LNCaP clone FGC (cell line): ENCODE measurements around the gene RELN.

ENCODE experiments used
- DNase-seq: peaks from one replicate; pipeline ENCODE4 v3.0.0-alpha.2; 2011; ENCODE audit warnings: low read depth
- H3K4me3 ChIP-seq: 2 replicates; pipeline ENCODE4 v1.5.1; 2011; ENCODE audit warnings: mild to moderate bottlenecking, low read depth, low read length, control low read depth
- TF ChIP-seq, protein P1 (sequence below): IDR thresholded peaks from 2 replicates; pipeline ENCODE4 v1.5.1; 2012; ENCODE audit warnings: mild to moderate bottlenecking; ENCODE audit not compliant: control insufficient read depth, insufficient read depth; ENCODE audit errors: extremely low read depth

The RELN gene

GRCh38 chr7:103949374-103949773, 40.1 kb downstream of the RELN start:
- TF ChIP-seq, protein P1, sequence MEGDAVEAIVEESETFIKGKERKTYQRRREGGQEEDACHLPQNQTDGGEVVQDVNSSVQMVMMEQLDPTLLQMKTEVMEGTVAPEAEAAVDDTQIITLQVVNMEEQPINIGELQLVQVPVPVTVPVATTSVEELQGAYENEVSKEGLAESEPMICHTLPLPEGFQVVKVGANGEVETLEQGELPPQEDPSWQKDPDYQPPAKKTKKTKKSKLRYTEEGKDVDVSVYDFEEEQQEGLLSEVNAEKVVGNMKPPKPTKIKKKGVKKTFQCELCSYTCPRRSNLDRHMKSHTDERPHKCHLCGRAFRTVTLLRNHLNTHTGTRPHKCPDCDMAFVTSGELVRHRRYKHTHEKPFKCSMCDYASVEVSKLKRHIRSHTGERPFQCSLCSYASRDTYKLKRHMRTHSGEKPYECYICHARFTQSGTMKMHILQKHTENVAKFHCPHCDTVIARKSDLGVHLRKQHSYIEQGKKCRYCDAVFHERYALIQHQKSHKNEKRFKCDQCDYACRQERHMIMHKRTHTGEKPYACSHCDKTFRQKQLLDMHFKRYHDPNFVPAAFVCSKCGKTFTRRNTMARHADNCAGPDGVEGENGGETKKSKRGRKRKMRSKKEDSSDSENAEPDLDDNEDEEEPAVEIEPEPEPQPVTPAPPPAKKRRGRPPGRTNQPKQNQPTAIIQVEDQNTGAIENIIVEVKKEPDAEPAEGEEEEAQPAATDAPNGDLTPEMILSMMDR, result no peak
- DNase-seq, result no peak
- H3K4me3 ChIP-seq, result no peak overlapping the region

GRCh38 chr7:103947026-103947655, 42.3 kb downstream of the RELN start:
- H3K4me3 ChIP-seq, result no peak overlapping the region
- DNase-seq, result no peak
- TF ChIP-seq, protein P1, result no peak

GRCh38 chr7:103944230-103944900, 45.1 kb downstream of the RELN start:
- no peak overlapping the region for H3K4me3 ChIP-seq
- peak; percentile 95 for DNase-seq
- TF ChIP-seq, protein P1, result no peak

DNA sequence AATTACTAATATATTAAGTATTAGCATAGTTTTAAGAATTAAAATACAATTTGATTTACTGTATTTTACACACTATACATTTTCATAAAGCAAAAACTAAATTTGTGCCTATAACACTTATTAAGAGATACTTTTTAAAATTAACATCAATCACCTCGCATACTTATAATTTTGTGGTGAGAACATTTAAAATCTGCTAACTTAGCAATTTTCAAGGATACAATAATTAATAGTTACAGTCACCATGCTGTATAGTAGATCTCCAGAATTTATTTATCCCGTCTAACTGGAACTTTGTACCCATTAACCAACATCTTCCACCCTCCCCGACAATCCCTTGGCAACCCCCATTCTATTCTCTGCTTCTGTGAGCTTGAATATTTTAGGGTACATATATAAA, 47.5 kb downstream of the RELN start:
- no peak overlapping the region for H3K4me3 ChIP-seq
- TF ChIP-seq, protein P1, result no peak
- no peak for DNase-seq

- DNase-seq, result no peak
- no peak overlapping the region for H3K4me3 ChIP-seq
- TF ChIP-seq, protein P1, result no peak
These were observed 48.8 kb downstream of the RELN start for GRCh38 chr7:103940382-103941268.

- no peak for DNase-seq
- TF ChIP-seq, protein P1, result no peak
These were observed 51.8 kb downstream of the RELN start for GRCh38 chr7:103937680-103938079.

More at GRCh38 chr7:103937680-103938079, 51.8 kb downstream of the RELN start:
- no peak overlapping the region for H3K4me3 ChIP-seq
